HFF-Myc (cell line): ENCODE results near the gene MAST4.

Experiments used
- DNase-seq: peaks from one replicate; pipeline ENCODE4 v3.0.0-alpha.2; 2011; ENCODE audit warnings: low read depth; ENCODE audit errors: extremely low read depth
- H3K4me3 ChIP-seq: replicated peaks from 2 replicates; pipeline ENCODE4 v1.5.1; 2011; ENCODE audit warnings: low read depth, mild to moderate bottlenecking, control low read depth, low read length
- CTCF ChIP-seq: IDR thresholded peaks from 2 replicates; pipeline ENCODE4 v1.5.1; 2012; ENCODE audit warnings: mild to moderate bottlenecking, low read depth, low read length, control low read depth; ENCODE audit errors: missing control alignments

MAST4 gene

GRCh38 chr5:66702426-66702825 is 106.2 kb downstream of the MAST4 start:
- TF ChIP-seq CTCF: no peak
- no peak overlapping the region for H3K4me3 ChIP-seq
- no peak for DNase-seq

GRCh38 chr5:66704790-66705425 is 108.7 kb downstream of the MAST4 start:
- TF ChIP-seq CTCF: no peak
- no peak for DNase-seq
- no peak overlapping the region for H3K4me3 ChIP-seq

GRCh38 chr5:66708368-66708767 is 112.2 kb downstream of the MAST4 start:
- no peak for TF ChIP-seq CTCF
- H3K4me3 ChIP-seq: no peak overlapping the region
- DNase-seq: no peak

- no peak overlapping the region for H3K4me3 ChIP-seq
- DNase-seq: peak; percentile 17
- no peak for TF ChIP-seq CTCF
Observed at GRCh38 chr5:66710557-66711088, 114.4 kb downstream of the MAST4 start.

GRCh38 chr5:66713998-66714397 is 117.8 kb downstream of the MAST4 start:
- TF ChIP-seq CTCF: no peak
- no peak for DNase-seq
- H3K4me3 ChIP-seq: no peak overlapping the region

GRCh38 chr5:66717455-66718373 is 121.5 kb downstream of the MAST4 start:
- no peak overlapping the region for H3K4me3 ChIP-seq
- no peak for TF ChIP-seq CTCF
- no peak for DNase-seq
